Gastrocnemius medialis (tissue), 4 donors: ENCODE results near the gene AGK.

Source experiments
- POLR2A ChIP-seq, 2 donors: fragments of 450-650 bp; IDR thresholded peaks; one replicate each; pipeline ENCODE4 v1.6.1; 2017; ENCODE audit warnings: antibody characterized with exemption in 2 of 2, mild to moderate bottlenecking in 2 of 2, moderate library complexity in 2 of 2
- TF ChIP-seq, protein P1 (sequence below), 5 experiments: fragments of 450-650 bp in 3 of 5; fragments of 200-600 bp in 2 of 5; sonication (generic) in 2 of 5; IDR thresholded peaks in 4 of 5; conservative IDR thresholded peaks in 1 of 5; 1 replicate in 4 of 5; 2 replicates in 1 of 5; pipeline ENCODE4 v1.5.1; 2016 to 2019; ENCODE audit warnings: antibody characterized with exemption in 5 of 5, mild to moderate bottlenecking in 3 of 5, moderate library complexity in 3 of 5

GRCh38 chr7:141512597-141512996 lies 38.6 kb upstream of the AGK start:
- TF ChIP-seq, protein P1, sequence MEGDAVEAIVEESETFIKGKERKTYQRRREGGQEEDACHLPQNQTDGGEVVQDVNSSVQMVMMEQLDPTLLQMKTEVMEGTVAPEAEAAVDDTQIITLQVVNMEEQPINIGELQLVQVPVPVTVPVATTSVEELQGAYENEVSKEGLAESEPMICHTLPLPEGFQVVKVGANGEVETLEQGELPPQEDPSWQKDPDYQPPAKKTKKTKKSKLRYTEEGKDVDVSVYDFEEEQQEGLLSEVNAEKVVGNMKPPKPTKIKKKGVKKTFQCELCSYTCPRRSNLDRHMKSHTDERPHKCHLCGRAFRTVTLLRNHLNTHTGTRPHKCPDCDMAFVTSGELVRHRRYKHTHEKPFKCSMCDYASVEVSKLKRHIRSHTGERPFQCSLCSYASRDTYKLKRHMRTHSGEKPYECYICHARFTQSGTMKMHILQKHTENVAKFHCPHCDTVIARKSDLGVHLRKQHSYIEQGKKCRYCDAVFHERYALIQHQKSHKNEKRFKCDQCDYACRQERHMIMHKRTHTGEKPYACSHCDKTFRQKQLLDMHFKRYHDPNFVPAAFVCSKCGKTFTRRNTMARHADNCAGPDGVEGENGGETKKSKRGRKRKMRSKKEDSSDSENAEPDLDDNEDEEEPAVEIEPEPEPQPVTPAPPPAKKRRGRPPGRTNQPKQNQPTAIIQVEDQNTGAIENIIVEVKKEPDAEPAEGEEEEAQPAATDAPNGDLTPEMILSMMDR (IDR thresholded peaks at IDR 0.05 in 4 of 5, conservative IDR thresholded peaks at IDR 0.05 in 1 of 5): no peak
- no peak for TF ChIP-seq POLR2A (IDR thresholded peaks at IDR 0.05)
